Measurements from ENCODE around the gene SRF.

- TF ChIP-seq SP1 (CRISPR knock-in tag; conservative IDR thresholded peaks at IDR 0.05) (no peak), MAX (CRISPR knock-in tag; IDR thresholded peaks at IDR 0.05) (no peak), CTCF (IDR thresholded peaks at IDR 0.05) (no peak), NR1H2 (CRISPR knock-in tag; IDR thresholded peaks at IDR 0.05) (no peak), USF2 (CRISPR knock-in tag; IDR thresholded peaks at IDR 0.05) (no peak), E2F5 (CRISPR knock-in tag; IDR thresholded peaks at IDR 0.05) (no peak), IRF2 (CRISPR knock-in tag; IDR thresholded peaks at IDR 0.05; ENCODE audit: borderline replicate concordance, low read depth) (no peak)
Measured at GRCh38 chr6:43173591-43174262, 2.7 kb downstream of the SRF start.

Data from WTC11 (cell line).